Effector memory CD8-positive, alpha-beta T cell (primary cell): Measurements from ENCODE around the gene ZBTB12.

ENCODE experiments used
- ATAC-seq: fragments of 150-1000 bp; cut with Tn5 transposase; replicated peaks from 2 replicates; pipeline ENCODE4 v1.10.0; 2021; ENCODE audit warnings: mild to moderate bottlenecking, moderate library complexity
- DNase-seq, 3 experiments: peaks; one replicate each; pipeline ENCODE4 v3.0.0; 2021
- H3K27ac Mint-ChIP-seq, 2 donors: one replicate each; pipeline ENCODE4 v1.8.0; 2022; ENCODE audit warnings: mild to moderate bottlenecking in 2 of 2, mixed read lengths in 2 of 2, moderate library complexity in 2 of 2
- H3K27me3 Mint-ChIP-seq, 2 donors: one replicate each; pipeline ENCODE4 v1.8.0; 2022; ENCODE audit warnings: mixed read lengths in 2 of 2
- H3K36me3 Mint-ChIP-seq: one replicate; pipeline ENCODE4 v1.8.0; 2022; ENCODE audit warnings: mild to moderate bottlenecking, moderate library complexity, mixed read lengths; ENCODE audit not compliant: insufficient read depth
- H3K4me1 Mint-ChIP-seq, 2 donors: one replicate each; pipeline ENCODE4 v1.8.0; 2022; ENCODE audit warnings: low read depth in 2 of 2, mixed read lengths in 2 of 2
- H3K4me3 Mint-ChIP-seq, 2 donors: one replicate each; pipeline ENCODE4 v1.8.0; 2022; ENCODE audit warnings: mild to moderate bottlenecking in 2 of 2, mixed read lengths in 2 of 2, moderate library complexity in 2 of 2
- H3K9me3 Mint-ChIP-seq, 2 donors: one replicate each; pipeline ENCODE4 v1.8.0; 2022; ENCODE audit warnings: mixed read lengths in 2 of 2

Gene ZBTB12

GRCh38 chr6:31898383-31899011, 3.4 kb downstream of the ZBTB12 start:
- peak overlapping the region; percentile 90 to 91 for H3K27ac Mint-ChIP-seq
- no peaks in the 10 kb centered on the region for H3K9me3 Mint-ChIP-seq
- no peaks in the 10 kb centered on the region for H3K27me3 Mint-ChIP-seq
- peaks cover 43% of the 10 kb centered on the region for H3K36me3 Mint-ChIP-seq
- H3K4me3 Mint-ChIP-seq, result peak overlapping the region; percentile 94 to 95
- DNase-seq, result peak in 1 of 3 experiments; percentile 8
- peaks cover 37 to 41% of the 10 kb centered on the region in 2 donors for H3K4me1 Mint-ChIP-seq
- peak; percentile 23 for ATAC-seq

- peak within 1 kb of the TSS; percentile 90 to 91 for H3K27ac Mint-ChIP-seq
- DNase-seq (peak; percentile 79 to 82 (median 81)), ATAC-seq (peak; percentile 62)
- H3K4me3 Mint-ChIP-seq, result peak within 1 kb of the TSS; percentile 94 to 95
- no peaks in the 10 kb centered on the region for H3K9me3 Mint-ChIP-seq
- H3K4me1 Mint-ChIP-seq, result peaks cover 33 to 41% of the 10 kb centered on the region in 2 donors
- no peaks in the 10 kb centered on the region for H3K27me3 Mint-ChIP-seq
- H3K36me3 Mint-ChIP-seq, result peaks cover 41% of the 10 kb centered on the region
These were observed 4.1 kb downstream of the ZBTB12 start, which contains the start of gene EHMT2 for GRCh38 chr6:31897612-31898382. TSS of gene EHMT2 (minus strand) at chr6:31897698. CDS start at chr6:31897677, 21 bp downstream.

- H3K9me3 Mint-ChIP-seq, result no peaks in the 10 kb centered on the region
- peak overlapping the region; percentile 94 to 95 for H3K4me3 Mint-ChIP-seq
- ATAC-seq, result no peak
- H3K27ac Mint-ChIP-seq, result peak overlapping the region; percentile 87 to 89
- peaks cover 39% of the 10 kb centered on the region for H3K36me3 Mint-ChIP-seq
- DNase-seq, result peak in 1 of 3 experiments; percentile 24
- H3K4me1 Mint-ChIP-seq, result peaks cover 29 to 35% of the 10 kb centered on the region in 2 donors
- no peaks in the 10 kb centered on the region for H3K27me3 Mint-ChIP-seq
These were observed 4.9 kb downstream of the ZBTB12 start for GRCh38 chr6:31896856-31897611.

GRCh38 chr6:31896493-31896855, 5.4 kb downstream of the ZBTB12 start:
- Mint-ChIP-seq H3K36me3 (peaks cover 43% of the 10 kb centered on the region), H3K4me3 (peak overlapping the region; percentile 76 to 84), H3K9me3 (no peaks in the 10 kb centered on the region), H3K4me1 (peaks cover 29 to 35% of the 10 kb centered on the region in 2 donors), H3K27ac (peak overlapping the region; percentile 87 to 89), H3K27me3 (no peaks in the 10 kb centered on the region)
- ATAC-seq (no peak), DNase-seq (no peak)

GRCh38 chr6:31892821-31893220, 9.1 kb downstream of the ZBTB12 start:
- DNase-seq (no peak), ATAC-seq (no peak)
- Mint-ChIP-seq H3K4me1 (peaks cover 17 to 20% of the 10 kb centered on the region in 2 donors), H3K4me3 (no peak overlapping the region), H3K36me3 (peaks cover 45% of the 10 kb centered on the region), H3K9me3 (no peaks in the 10 kb centered on the region), H3K27me3 (no peaks in the 10 kb centered on the region), H3K27ac (no peak overlapping the region)

GRCh38 chr6:31889331-31889972, 12.4 kb downstream of the ZBTB12 start:
- H3K4me1 Mint-ChIP-seq, result peaks cover 8% of the 10 kb centered on the region in 2 donors
- no peaks in the 10 kb centered on the region for H3K9me3 Mint-ChIP-seq
- H3K27ac Mint-ChIP-seq, result peak overlapping the region in 1 of 2 donors; percentile 38
- H3K27me3 Mint-ChIP-seq, result no peaks in the 10 kb centered on the region
- DNase-seq (no peak), ATAC-seq (no peak)
- H3K36me3 Mint-ChIP-seq, result peaks cover 45% of the 10 kb centered on the region
- H3K4me3 Mint-ChIP-seq, result no peak overlapping the region

- peak overlapping the region in 1 of 2 donors; percentile 29 for H3K27ac Mint-ChIP-seq
- H3K9me3 Mint-ChIP-seq, result no peaks in the 10 kb centered on the region
- peak; percentile 17 for ATAC-seq
- peak; percentile 41 to 49 (median 48) for DNase-seq
- H3K4me3 Mint-ChIP-seq, result no peak overlapping the region
- peaks cover 8% of the 10 kb centered on the region in 2 donors for H3K4me1 Mint-ChIP-seq
- peaks cover 38% of the 10 kb centered on the region for H3K36me3 Mint-ChIP-seq
- H3K27me3 Mint-ChIP-seq, result no peaks in the 10 kb centered on the region
These were observed 13.3 kb downstream of the ZBTB12 start for GRCh38 chr6:31888276-31889258.

GRCh38 chr6:31887173-31888007, 14.5 kb downstream of the ZBTB12 start:
- Mint-ChIP-seq H3K27me3 (no peaks in the 10 kb centered on the region), H3K9me3 (no peaks in the 10 kb centered on the region), H3K27ac (no peak overlapping the region), H3K4me1 (peaks cover 4 to 8% of the 10 kb centered on the region in 2 donors), H3K4me3 (no peak overlapping the region), H3K36me3 (peaks cover 41% of the 10 kb centered on the region)
- ATAC-seq (no peak), DNase-seq (no peak)

- H3K36me3 Mint-ChIP-seq, result peaks cover 40% of the 10 kb centered on the region
These were observed 15.3 kb downstream of the ZBTB12 start for GRCh38 chr6:31886541-31886991.

GRCh38 chr6:31884528-31885035, 17.3 kb downstream of the ZBTB12 start:
- Mint-ChIP-seq H3K27me3 (no peaks in the 10 kb centered on the region), H3K36me3 (peaks cover 38% of the 10 kb centered on the region), H3K4me1 (peaks cover 2 to 7% of the 10 kb centered on the region in 2 donors), H3K27ac (no peak overlapping the region), H3K4me3 (no peak overlapping the region), H3K9me3 (no peaks in the 10 kb centered on the region)
- no peak for DNase-seq
- no peak for ATAC-seq

More at GRCh38 chr6:31886541-31886991, 15.3 kb downstream of the ZBTB12 start:
- H3K4me3 Mint-ChIP-seq, result no peak overlapping the region
- peaks cover 4 to 8% of the 10 kb centered on the region in 2 donors for H3K4me1 Mint-ChIP-seq
- H3K9me3 Mint-ChIP-seq, result no peaks in the 10 kb centered on the region
- peak overlapping the region in 1 of 2 donors; percentile 21 for H3K27ac Mint-ChIP-seq
- H3K27me3 Mint-ChIP-seq, result no peaks in the 10 kb centered on the region
- DNase-seq, result no peak
- no peak for ATAC-seq

- Mint-ChIP-seq H3K27me3 (no peaks in the 10 kb centered on the region), H3K4me3 (no peak overlapping the region), H3K27ac (no peak overlapping the region), H3K4me1 (peaks cover 0 to 4% of the 10 kb centered on the region in 2 donors), H3K36me3 (peaks cover 38% of the 10 kb centered on the region), H3K9me3 (no peaks in the 10 kb centered on the region)
- ATAC-seq (no peak), DNase-seq (no peak)
These were observed 18.2 kb downstream of the ZBTB12 start for GRCh38 chr6:31883676-31884075.
